ENCODE results near the gene ACP2.

The ACP2 gene

GRCh38 chr11:47257517-47258316 is 9.1 kb upstream of the ACP2 start, which contains the start of gene NR1H3:
Gene NR1H3 (plus strand): TSS chr11:47257996. CDS start chr11:47259217, 1,221 bp downstream.
- no peak within 1 kb of the TSS for H3K27ac ChIP-seq (ENCODE audit: low read length)
- no peaks in the 10 kb centered on the region; the same call in 1 of the 2 replicates for H3K36me3 ChIP-seq (ENCODE audit: control insufficient read depth, insufficient read depth, low read length)
- DNase-seq (ENCODE audit: low read depth, low spot score), result no peak
- WGBS (ENCODE audit: insufficient coverage, insufficient read length), result no CpG with 5 or more reads among the region's 15 CpGs
- H3K4me3 ChIP-seq (ENCODE audit: low read length), result peak within 1 kb of the TSS; percentile 4; the same call in 1 of the 2 replicates
- no peaks in the 10 kb centered on the region for H3K27me3 ChIP-seq (ENCODE audit: control insufficient read depth, insufficient read depth, low read length)
- no peaks in the 10 kb centered on the region for H3K9me3 ChIP-seq (ENCODE audit: control insufficient read depth, insufficient read depth, low read length)
- H3K4me1 ChIP-seq (ENCODE audit: control insufficient read depth, insufficient read depth, low read length), result peaks cover 3% of the 10 kb centered on the region; the same call in 1 of the 2 replicates

DNA sequence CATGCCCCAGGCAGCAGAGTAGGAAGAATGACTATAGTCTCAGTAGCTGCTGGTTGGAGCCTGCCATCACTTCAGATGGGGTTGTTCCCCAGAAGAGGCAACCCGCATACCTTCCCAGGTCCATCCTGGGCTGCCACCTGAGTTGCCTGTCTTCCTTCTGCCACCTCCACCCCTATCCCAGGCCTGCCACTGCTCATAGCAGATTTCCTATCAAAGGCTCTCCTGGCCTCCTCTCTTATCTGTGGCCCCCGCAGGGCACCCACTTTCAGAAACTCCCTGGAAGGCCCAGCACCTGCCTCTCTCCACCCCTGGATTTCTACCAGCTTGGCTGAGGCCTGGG is 8.5 kb upstream of the ACP2 start:
- H3K4me1 ChIP-seq (ENCODE audit: control insufficient read depth, insufficient read depth, low read length), result peaks cover 3% of the 10 kb centered on the region; the same call in 1 of the 2 replicates
- no peak overlapping the region for H3K27ac ChIP-seq (ENCODE audit: low read length)
- no CpG with 5 or more reads among the region's 2 CpGs for WGBS (ENCODE audit: insufficient coverage, insufficient read length)
- DNase-seq (ENCODE audit: low read depth, low spot score), result no peak
- no peaks in the 10 kb centered on the region for H3K9me3 ChIP-seq (ENCODE audit: control insufficient read depth, insufficient read depth, low read length)
- H3K4me3 ChIP-seq (ENCODE audit: low read length), result no peak overlapping the region; the same call in 1 of the 2 replicates
- H3K36me3 ChIP-seq (ENCODE audit: control insufficient read depth, insufficient read depth, low read length), result no peaks in the 10 kb centered on the region; the same call in 1 of the 2 replicates
- no peaks in the 10 kb centered on the region for H3K27me3 ChIP-seq (ENCODE audit: control insufficient read depth, insufficient read depth, low read length)

DNA sequence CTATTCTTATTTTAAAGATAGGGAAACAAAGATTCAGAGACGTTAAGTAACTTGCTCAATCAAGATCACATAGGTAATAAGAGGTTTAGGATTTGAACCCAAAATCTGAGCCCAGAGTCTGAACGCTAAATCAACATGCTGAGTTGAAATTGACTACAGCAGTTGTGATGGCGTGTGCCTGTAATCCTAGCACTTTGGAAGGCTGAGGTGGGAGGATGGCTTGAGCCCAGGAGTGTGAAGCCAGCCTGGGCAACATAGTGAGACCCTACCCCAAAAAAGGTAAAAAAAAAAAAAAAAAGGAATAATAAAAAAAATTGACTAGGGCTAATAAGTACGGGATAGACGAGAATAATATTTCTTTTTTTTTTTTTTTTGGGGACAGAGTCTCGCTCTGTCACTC is 7.8 kb upstream of the ACP2 start:
- WGBS (ENCODE audit: insufficient coverage, insufficient read length), result no CpG with 5 or more reads among the region's 6 CpGs
- no peaks in the 10 kb centered on the region for H3K27me3 ChIP-seq (ENCODE audit: control insufficient read depth, insufficient read depth, low read length)
- DNase-seq (ENCODE audit: low read depth, low spot score), result no peak
- H3K27ac ChIP-seq (ENCODE audit: low read length), result no peak overlapping the region
- H3K9me3 ChIP-seq (ENCODE audit: control insufficient read depth, insufficient read depth, low read length), result no peaks in the 10 kb centered on the region
- no peak overlapping the region for H3K4me3 ChIP-seq (ENCODE audit: low read length)
- H3K36me3 ChIP-seq (ENCODE audit: control insufficient read depth, insufficient read depth, low read length), result no peaks in the 10 kb centered on the region; the same call in 1 of the 2 replicates
- peaks cover 3% of the 10 kb centered on the region; the same call in 1 of the 2 replicates for H3K4me1 ChIP-seq (ENCODE audit: control insufficient read depth, insufficient read depth, low read length)

- Histone ChIP-seq H3K27ac (ENCODE audit: low read length) (no peak overlapping the region), H3K36me3 (ENCODE audit: control insufficient read depth, insufficient read depth, low read length) (no peaks in the 10 kb centered on the region), H3K4me3 (ENCODE audit: low read length) (no peak overlapping the region), H3K4me1 (ENCODE audit: control insufficient read depth, insufficient read depth, low read length) (peaks cover 3% of the 10 kb centered on the region; the same call in 1 of the 2 replicates), H3K9me3 (ENCODE audit: control insufficient read depth, insufficient read depth, low read length) (no peaks in the 10 kb centered on the region), H3K27me3 (ENCODE audit: control insufficient read depth, insufficient read depth, low read length) (no peaks in the 10 kb centered on the region)
- no CpG with 5 or more reads among the region's 3 CpGs for WGBS (ENCODE audit: insufficient coverage, insufficient read length)
- no peak for DNase-seq (ENCODE audit: low read depth, low spot score)
Measured at GRCh38 chr11:47254386-47254785, 5.8 kb upstream of the ACP2 start.

DNA sequence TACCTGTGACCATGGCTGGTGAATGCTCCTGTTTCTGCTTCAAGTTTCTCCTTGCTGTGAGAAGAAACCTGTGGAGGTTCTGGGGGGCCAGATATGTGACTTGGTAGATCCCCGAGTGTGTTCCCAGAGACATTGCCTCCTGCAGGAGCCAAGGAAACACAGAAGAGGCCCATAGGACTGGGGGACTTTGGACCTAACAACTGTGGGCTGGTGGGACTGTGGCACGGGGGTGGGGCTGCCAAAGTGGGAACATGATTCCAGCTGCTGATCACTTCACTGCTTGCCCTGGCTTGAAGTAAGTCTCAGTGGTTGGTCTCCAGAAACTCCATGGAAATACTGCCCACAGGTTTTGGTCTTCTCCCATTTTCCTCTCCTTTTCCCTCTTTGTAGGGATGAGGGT is 5.0 kb upstream of the ACP2 start:
- WGBS (ENCODE audit: insufficient coverage, insufficient read length), result no CpG with 5 or more reads among the region's 2 CpGs
- H3K9me3 ChIP-seq (ENCODE audit: control insufficient read depth, insufficient read depth, low read length), result no peaks in the 10 kb centered on the region
- H3K36me3 ChIP-seq (ENCODE audit: control insufficient read depth, insufficient read depth, low read length), result no peaks in the 10 kb centered on the region
- no peak overlapping the region for H3K27ac ChIP-seq (ENCODE audit: low read length)
- no peaks in the 10 kb centered on the region for H3K27me3 ChIP-seq (ENCODE audit: control insufficient read depth, insufficient read depth, low read length)
- H3K4me3 ChIP-seq (ENCODE audit: low read length), result no peak overlapping the region
- no peaks in the 10 kb centered on the region for H3K4me1 ChIP-seq (ENCODE audit: control insufficient read depth, insufficient read depth, low read length)
- no peak for DNase-seq (ENCODE audit: low read depth, low spot score)

- no CpG with 5 or more reads among the region's 3 CpGs for WGBS (ENCODE audit: insufficient coverage, insufficient read length)
- H3K36me3 ChIP-seq (ENCODE audit: control insufficient read depth, insufficient read depth, low read length), result no peaks in the 10 kb centered on the region
- no peak for DNase-seq (ENCODE audit: low read depth, low spot score)
- H3K4me1 ChIP-seq (ENCODE audit: control insufficient read depth, insufficient read depth, low read length), result no peaks in the 10 kb centered on the region
- H3K27ac ChIP-seq (ENCODE audit: low read length), result no peak overlapping the region
- no peak overlapping the region for H3K4me3 ChIP-seq (ENCODE audit: low read length)
- H3K27me3 ChIP-seq (ENCODE audit: control insufficient read depth, insufficient read depth, low read length), result no peaks in the 10 kb centered on the region
- H3K9me3 ChIP-seq (ENCODE audit: control insufficient read depth, insufficient read depth, low read length), result no peaks in the 10 kb centered on the region
Measured at GRCh38 chr11:47251751-47252150, 3.1 kb upstream of the ACP2 start.

DNA sequence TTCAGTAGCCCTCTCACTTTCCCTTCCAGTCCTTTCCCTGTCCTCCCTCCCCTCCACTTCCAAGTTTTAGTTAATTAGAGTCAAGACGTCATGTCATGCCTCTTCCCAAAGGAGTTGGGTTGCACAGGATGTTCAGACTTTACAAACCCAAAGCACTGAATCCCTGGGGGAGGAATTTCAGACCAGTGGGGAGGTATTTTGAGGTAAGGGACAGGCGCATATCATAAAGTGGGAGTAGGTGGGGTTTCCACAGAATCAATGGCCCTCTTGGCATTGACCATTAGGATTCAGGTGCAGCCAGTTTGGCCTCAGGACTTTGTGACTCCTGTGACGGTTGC is 733 bp upstream of the ACP2 start:
- no CpG with 5 or more reads among the region's 3 CpGs for WGBS (ENCODE audit: insufficient coverage, insufficient read length)
- no peaks in the 10 kb centered on the region for H3K4me1 ChIP-seq (ENCODE audit: control insufficient read depth, insufficient read depth, low read length)

GRCh38 chr11:47248304-47248663 is 330 bp downstream of the ACP2 start:
- DNase-seq (ENCODE audit: low read depth, low spot score), result no peak
- Histone ChIP-seq H3K36me3 (ENCODE audit: control insufficient read depth, insufficient read depth, low read length) (peaks cover 10% of the 10 kb centered on the region; the same call in 1 of the 2 replicates), H3K27ac (ENCODE audit: low read length) (no peak overlapping the region), H3K9me3 (ENCODE audit: control insufficient read depth, insufficient read depth, low read length) (no peaks in the 10 kb centered on the region), H3K27me3 (ENCODE audit: control insufficient read depth, insufficient read depth, low read length) (no peaks in the 10 kb centered on the region), H3K4me1 (ENCODE audit: control insufficient read depth, insufficient read depth, low read length) (no peaks in the 10 kb centered on the region), H3K4me3 (ENCODE audit: low read length) (peak overlapping the region; percentile 51)
- no CpG with 5 or more reads among the region's 7 CpGs for WGBS (ENCODE audit: insufficient coverage, insufficient read length)

More for the DNA sequence above, 733 bp upstream of the ACP2 start:
- DNase-seq (ENCODE audit: low read depth, low spot score), result no peak
- Histone ChIP-seq H3K36me3 (ENCODE audit: control insufficient read depth, insufficient read depth, low read length) (peaks cover 10% of the 10 kb centered on the region; the same call in 1 of the 2 replicates), H3K27ac (ENCODE audit: low read length) (no peak overlapping the region), H3K27me3 (ENCODE audit: control insufficient read depth, insufficient read depth, low read length) (no peaks in the 10 kb centered on the region), H3K4me3 (ENCODE audit: low read length) (peak overlapping the region; percentile 51; the same call in 1 of the 2 replicates), H3K9me3 (ENCODE audit: control insufficient read depth, insufficient read depth, low read length) (no peaks in the 10 kb centered on the region)

GRCh38 chr11:47247502-47247901 is 1.1 kb downstream of the ACP2 start:
- H3K4me3 ChIP-seq (ENCODE audit: low read length), result no peak overlapping the region
- H3K4me1 ChIP-seq (ENCODE audit: control insufficient read depth, insufficient read depth, low read length), result no peaks in the 10 kb centered on the region
- no CpG with 5 or more reads among the region's 5 CpGs for WGBS (ENCODE audit: insufficient coverage, insufficient read length)
- peaks cover 11% of the 10 kb centered on the region for H3K36me3 ChIP-seq (ENCODE audit: control insufficient read depth, insufficient read depth, low read length)
- no peak for DNase-seq (ENCODE audit: low read depth, low spot score)
- H3K9me3 ChIP-seq (ENCODE audit: control insufficient read depth, insufficient read depth, low read length), result no peaks in the 10 kb centered on the region
- H3K27ac ChIP-seq (ENCODE audit: low read length), result no peak overlapping the region
- no peaks in the 10 kb centered on the region for H3K27me3 ChIP-seq (ENCODE audit: control insufficient read depth, insufficient read depth, low read length)

GRCh38 chr11:47245611-47246357 is 2.8 kb downstream of the ACP2 start:
- no peaks in the 10 kb centered on the region for H3K4me1 ChIP-seq (ENCODE audit: control insufficient read depth, insufficient read depth, low read length)
- H3K9me3 ChIP-seq (ENCODE audit: control insufficient read depth, insufficient read depth, low read length), result no peaks in the 10 kb centered on the region
- H3K27ac ChIP-seq (ENCODE audit: low read length), result no peak overlapping the region
- peaks cover 20% of the 10 kb centered on the region for H3K36me3 ChIP-seq (ENCODE audit: control insufficient read depth, insufficient read depth, low read length)
- WGBS (ENCODE audit: insufficient coverage, insufficient read length), result no CpG with 5 or more reads among the region's 11 CpGs
- no peak for DNase-seq (ENCODE audit: low read depth, low spot score)
- no peak overlapping the region for H3K4me3 ChIP-seq (ENCODE audit: low read length)
- no peaks in the 10 kb centered on the region for H3K27me3 ChIP-seq (ENCODE audit: control insufficient read depth, insufficient read depth, low read length)
